GM15510 (cell line): ENCODE data around the gene GSDMA.

Experiments
- POLR2A ChIP-seq: IDR thresholded peaks from 3 replicates; pipeline ENCODE4 v1.6.1; 2011; ENCODE audit warnings: borderline replicate concordance; ENCODE audit not compliant: insufficient read length; ENCODE audit errors: extremely low read depth

The GSDMA gene

GRCh38 chr17:39996162-39996561 lies 33.4 kb downstream of the GSDMA start:
- TF ChIP-seq POLR2A, result no peak

- no peak for TF ChIP-seq POLR2A
These were observed 34.0 kb downstream of the GSDMA start for GRCh38 chr17:39996800-39997199.

- TF ChIP-seq POLR2A, result no peak
These were observed 34.7 kb downstream of the GSDMA start for GRCh38 chr17:39997543-39997942.

GRCh38 chr17:39999067-39999466 lies 36.3 kb downstream of the GSDMA start:
- TF ChIP-seq POLR2A, result no peak

GRCh38 chr17:40000161-40000560 lies 37.4 kb downstream of the GSDMA start:
- no peak for TF ChIP-seq POLR2A

- TF ChIP-seq POLR2A, result no peak
These were observed 41.3 kb downstream of the GSDMA start for GRCh38 chr17:40004072-40004471.

- TF ChIP-seq POLR2A, result no peak
These were observed 41.9 kb downstream of the GSDMA start for GRCh38 chr17:40004712-40005111.

- no peak for TF ChIP-seq POLR2A
These were observed 42.7 kb downstream of the GSDMA start for GRCh38 chr17:40005520-40005919.

GRCh38 chr17:40014375-40014980 lies 51.7 kb downstream of the GSDMA start:
- no peak for TF ChIP-seq POLR2A

GRCh38 chr17:40015005-40015997 lies 52.5 kb downstream of the GSDMA start, which contains the start of gene CSF3:
Gene CSF3, plus strand, starts transcription at chr17:40015440. Its CDS starts 35 bp downstream, at chr17:40015475.
- no peak for TF ChIP-seq POLR2A

- TF ChIP-seq POLR2A, result no peak
These were observed 53.5 kb downstream of the GSDMA start for GRCh38 chr17:40015998-40016985.

GRCh38 chr17:40017422-40018080 lies 54.7 kb downstream of the GSDMA start:
- no peak for TF ChIP-seq POLR2A

- no peak for TF ChIP-seq POLR2A
These were observed 55.7 kb downstream of the GSDMA start for GRCh38 chr17:40018211-40019121.
